Endothelial cell of umbilical vein (primary cell): ENCODE data around the gene STAT5A. TPM values are rescaled to one million over a fixed set of nuclear protein-coding genes. Genes with fewer than 3 reads are reported as not detected.

ENCODE experiments used
- BruUV-seq: library from RNA; stranded (reverse); fragments of 400-500 nt; replicated peaks from 2 replicates; lab custom pipeline; 2021; lab: Mats Ljungman, UMichigan
- CTCF ChIA-PET: fragments of 300-600, 350-600 bp; sonication (Branson Sonifier 250); formaldehyde crosslinking; loops from one replicate; lab custom pipeline; 2021; ENCODE audit warnings: antibody characterized with exemption, inconsistent platforms; lab: Charles Lee
- POLR2A ChIA-PET: fragments of 300-600, 350-600 bp; sonication (Branson Sonifier 250); formaldehyde crosslinking; loops from one replicate; lab custom pipeline; 2021; ENCODE audit warnings: antibody characterized with exemption, inconsistent platforms; lab: Charles Lee
- DNase-seq: peaks from one replicate; pipeline ENCODE4 v3.0.0-alpha.2; 2011; ENCODE audit warnings: low read depth, low spot score
- FAIRE-seq: peaks from 2 replicates; lab custom pipeline; 2011; peaks lifted over from hg19 to GRCh38; lab: Jason Lieb, UNC
- H2AFZ ChIP-seq: 2 replicates; pipeline ENCODE4 v1.6.0; 2012; ENCODE audit warnings: low read depth, low read length, control low read depth, inconsistent platforms
- H3K27ac ChIP-seq: 2 replicates; pipeline ENCODE4 v1.5.1; 2011; ENCODE audit warnings: low read depth, mild to moderate bottlenecking, control low read depth, low read length, moderate library complexity; ENCODE audit not compliant: insufficient read depth
- H3K27me3 ChIP-seq, 2 experiments: 2 replicates each; pipeline versions ENCODE4 v1.6.0 to v1.6.1; 2011; ENCODE audit warnings: low read length in 2 of 2, mixed read lengths in 1 of 2; ENCODE audit not compliant: control insufficient read depth in 2 of 2, insufficient read depth in 2 of 2
- H3K36me3 ChIP-seq, 2 experiments: 2 replicates in 1 of 2; 3 replicates in 1 of 2; pipeline ENCODE4 v1.5.1; 2011; ENCODE audit warnings: low read length in 2 of 2, mild to moderate bottlenecking in 1 of 2, moderate library complexity in 1 of 2; ENCODE audit not compliant: control insufficient read depth in 2 of 2, insufficient read depth in 2 of 2; ENCODE audit errors: extremely low read depth in 1 of 2
- H3K4me1 ChIP-seq: 3 replicates; pipeline ENCODE4 v1.5.1; 2011; ENCODE audit warnings: mild to moderate bottlenecking, low read length; ENCODE audit not compliant: control insufficient read depth, insufficient read depth; ENCODE audit errors: extremely low read depth
- H3K4me2 ChIP-seq: 2 replicates; pipeline ENCODE4 v1.6.1; 2011; ENCODE audit warnings: low read length, control low read depth, mixed read lengths; ENCODE audit not compliant: insufficient read depth
- H3K4me3 ChIP-seq, 3 experiments: fragments of 200-600 bp in 1 of 3; sonication (generic), shearing (Covaris generic) in 1 of 3; replicated peaks in 1 of 3; 2 replicates each; pipeline ENCODE4 v1.5.1; 2011 to 2016; ENCODE audit warnings: control low read depth in 3 of 3, low read length in 3 of 3, mild to moderate bottlenecking in 2 of 3, inconsistent platforms in 1 of 3, low read depth in 1 of 3, moderate library complexity in 1 of 3; ENCODE audit not compliant: insufficient read depth in 1 of 3
- H3K79me2 ChIP-seq: 2 replicates; pipeline ENCODE4 v1.6.0; 2012; ENCODE audit warnings: low read length, inconsistent platforms; ENCODE audit not compliant: control insufficient read depth, insufficient read depth
- H3K9ac ChIP-seq: replicated peaks from 2 replicates; pipeline ENCODE3; 2011; ENCODE audit warnings: low read length, control low read depth; ENCODE audit not compliant: insufficient read depth; ENCODE audit errors: extremely low read depth
- H3K9me1 ChIP-seq: replicated peaks from 3 replicates; pipeline ENCODE4 v1.6.0; 2011; ENCODE audit warnings: mild to moderate bottlenecking, low read length; ENCODE audit not compliant: control insufficient read depth, insufficient read depth; ENCODE audit errors: extremely low read depth
- H3K9me3 ChIP-seq: replicated peaks from 2 replicates; pipeline ENCODE4 v1.5.1; 2012; ENCODE audit warnings: low read length, inconsistent platforms; ENCODE audit not compliant: control insufficient read depth, insufficient read depth
- H4K20me1 ChIP-seq: replicated peaks from 2 replicates; pipeline ENCODE3; 2011; ENCODE audit warnings: mild to moderate bottlenecking, low read length; ENCODE audit not compliant: control insufficient read depth, insufficient read depth; ENCODE audit errors: extremely low read depth
- CTCF ChIP-seq, 2 donors: IDR thresholded peaks; 1 replicate in 1 of 2; 2 replicates in 1 of 2; pipeline ENCODE4 v1.5.1; 2011; ENCODE audit warnings: low read length in 2 of 2, mild to moderate bottlenecking in 2 of 2, moderate library complexity in 2 of 2, control low read depth in 1 of 2, inconsistent platforms in 1 of 2, low read depth in 1 of 2; ENCODE audit not compliant: insufficient read depth in 1 of 2; ENCODE audit errors: extremely low read depth in 1 of 2
- EZH2 ChIP-seq: IDR thresholded peaks from 2 replicates; pipeline ENCODE4 v1.6.1; 2012; ENCODE audit warnings: borderline replicate concordance, low read depth, mild to moderate bottlenecking, moderate library complexity, low read length, inconsistent platforms; ENCODE audit not compliant: severe bottlenecking
- FOS ChIP-seq: IDR thresholded peaks from 2 replicates; pipeline ENCODE4 v1.6.1; 2011; ENCODE audit warnings: mild to moderate bottlenecking, low read length, moderate library complexity, borderline replicate concordance; ENCODE audit not compliant: insufficient read depth
- GATA2 ChIP-seq: IDR thresholded peaks from 2 replicates; pipeline ENCODE4 v1.7.0; 2011; ENCODE audit warnings: low read depth, mild to moderate bottlenecking, moderate library complexity, mixed read lengths, low read length; ENCODE audit not compliant: insufficient read length, insufficient read depth
- JUN ChIP-seq: IDR thresholded peaks from 2 replicates; pipeline ENCODE4 v1.6.1; 2011; ENCODE audit warnings: borderline replicate concordance, low read depth; ENCODE audit not compliant: insufficient read length, insufficient read depth
- MAX ChIP-seq: IDR thresholded peaks from 2 replicates; pipeline ENCODE4 v1.6.1; 2011; ENCODE audit not compliant: insufficient read depth, insufficient read length
- MYC ChIP-seq: IDR thresholded peaks from one replicate; pipeline ENCODE4 v1.6.1; 2011; ENCODE audit warnings: mild to moderate bottlenecking, low read depth, low read length
- POLR2A ChIP-seq: IDR thresholded peaks from 2 replicates; pipeline ENCODE4 v1.6.1; 2012; ENCODE audit warnings: low read depth, mild to moderate bottlenecking, control low read depth, low read length
- POLR2AphosphoS5 ChIP-seq: IDR thresholded peaks from 2 replicates; pipeline ENCODE4 v1.6.1; 2012; ENCODE audit warnings: low read depth, mild to moderate bottlenecking, control low read depth, low read length, moderate library complexity; ENCODE audit not compliant: insufficient read depth
- dilution Hi-C: fragments of 300-500 bp; cut with MboI; formaldehyde crosslinking; loops from one replicate; pipeline ENCODE4 v1.15.0; 2019; ENCODE audit warnings: low sequenced_read_pairs; ENCODE audit not compliant: extremely low pct_ligation_motif_present
- intact Hi-C: fragments of 100-400 bp; cut with micrococcal nuclease; formaldehyde crosslinking; loops from one replicate; pipeline ENCODE4 v1.10.0; 2022
- polyA plus RNA-seq, 4 experiments: library from polyadenylated mRNA; depleted of rRNA in 3 of 4; stranded (reverse) in 3 of 4; unstranded in 1 of 4; fragments of >200 nt; gene quantifications; 2 replicates each; pipeline versions ENCODE4 v1.2.1 to v1.2.3, GENCODE V29; 2011 to 2012; ENCODE audit warnings: missing spikeins in 1 of 4
- total RNA-seq: library from RNA; stranded (reverse); gene quantifications from 2 replicates; pipeline ENCODE4 v1.2.3, GENCODE V29; 2021

The STAT5A gene
- total and polyA plus RNA-seq, 2 donors (not counting 3 experiments of a cell fraction or from before 2014, with no cell fraction given): 18.0 to 23.4 TPM

GRCh38 chr17:42273474-42274252, 14.6 kb upstream of the STAT5A start:
- peaks cover 16% of the 10 kb centered on the region for H3K4me1 ChIP-seq
- no peak overlapping the region for H3K27ac ChIP-seq
- POLR2A ChIA-PET: no interaction called here
- no peak overlapping the region for H3K9ac ChIP-seq
- no peaks in the 10 kb centered on the region for H3K36me3 ChIP-seq
- peaks cover 64% of the 10 kb centered on the region for H3K79me2 ChIP-seq
- CTCF ChIA-PET: interaction anchor here (0.6 to 2.7 kb wide), 6 partner anchors 12 to 244 kb away, joined by 3 to 35 read pairs (median 4); partner anchors contain the start of gene HCRT
- no peaks in the 10 kb centered on the region for H3K9me3 ChIP-seq
- H2AFZ ChIP-seq: no peak overlapping the region
- no peaks in the 10 kb centered on the region for H4K20me1 ChIP-seq
- no peak overlapping the region for H3K4me3 ChIP-seq
- TF ChIP-seq MYC (no peak), GATA2 (no peak), POLR2AphosphoS5 (no peak), CTCF (IDR thresholded peaks at IDR 0.05; ENCODE audit: extremely low read depth in 1 of 2, insufficient read depth in 1 of 2, low read depth in 1 of 2, low read length in 2 of 2) (no peak), FOS (no peak), MAX (no peak), JUN (no peak), POLR2A (no peak), EZH2 (no peak)
- H3K27me3 ChIP-seq: no peaks in the 10 kb centered on the region
- no peak for DNase-seq
- dilution Hi-C loops: no loop called here
- BruUV-seq: no TSS peak
- FAIRE-seq: no peak
- intact Hi-C loops: loop anchor here (2.0 to 10.0 kb wide), 2 partner anchors 21 to 139 kb away; no protein-coding TSS in a partner anchor
- no peak overlapping the region for H3K4me2 ChIP-seq
- H3K9me1 ChIP-seq: no peaks in the 10 kb centered on the region
